Gastroesophageal sphincter (tissue), 3 donors: ENCODE results near the gene RAB6A.

Source experiments
- CTCF ChIP-seq, 4 experiments: fragments of 200-600 bp in 2 of 4; fragments of 450-650 bp in 2 of 4; sonication (generic) in 1 of 4; IDR thresholded peaks; one replicate each; pipeline ENCODE4 v1.5.1; 2017 to 2019; ENCODE audit warnings: antibody characterized with exemption in 4 of 4, mild to moderate bottlenecking in 2 of 4, moderate library complexity in 2 of 4
- EP300 ChIP-seq: sonication (generic); formaldehyde crosslinking; IDR thresholded peaks from one replicate; pipeline ENCODE4 v1.6.1; 2017; ENCODE audit warnings: antibody characterized with exemption, mild to moderate bottlenecking
- POLR2A ChIP-seq, 2 donors: fragments of 450-650 bp; IDR thresholded peaks; one replicate each; pipeline ENCODE4 v1.6.1; 2017; ENCODE audit warnings: antibody characterized with exemption in 2 of 2, mild to moderate bottlenecking in 2 of 2, moderate library complexity in 1 of 2
- POLR2AphosphoS5 ChIP-seq: sonication (generic); formaldehyde crosslinking; IDR thresholded peaks from one replicate; pipeline ENCODE4 v1.6.1; 2017; ENCODE audit warnings: antibody characterized with exemption

GRCh38 chr11:73651661-73652045, 109.2 kb downstream of the RAB6A start:
- TF ChIP-seq POLR2AphosphoS5, result no peak
- TF ChIP-seq CTCF (IDR thresholded peaks at IDR 0.05), result no peak
- TF ChIP-seq EP300, result no peak
- no peak for TF ChIP-seq POLR2A (IDR thresholded peaks at IDR 0.05)
